ENCODE measurements around the gene KBTBD2.

Gene KBTBD2

GRCh38 chr7:32891043-32891799 is at the start of gene KBTBD2:
Gene KBTBD2, minus strand, starts transcription at chr7:32891760. Its CDS starts 12,156 bp downstream, at chr7:32879604.
- Histone ChIP-seq H3K36me3 (replicated peaks) (no peaks in the 10 kb centered on the region), H3K27me3 (replicated peaks) (no peaks in the 10 kb centered on the region), H3K27ac (peak within 1 kb of the TSS; percentile 80), H3K4me3 (ENCODE audit: low read depth, low read length) (peak within 1 kb of the TSS; percentile 64)
- in situ Hi-C loops (cut with HindIII; ENCODE audit: low pct_ligation_motif_present, low sequenced_read_pairs) = no loop called here
- DNase-seq = peak; percentile 72
- TF ChIP-seq CTCF (IDR thresholded peaks at IDR 0.05; ENCODE audit: low read depth, low read length, missing control alignments) = no peak

- in situ Hi-C loops (cut with HindIII; ENCODE audit: low pct_ligation_motif_present, low sequenced_read_pairs) = no loop called here
- peak overlapping the region; percentile 80 for H3K4me3 ChIP-seq (ENCODE audit: low read depth, low read length)
- H3K27ac ChIP-seq = no peak overlapping the region
- no peak for DNase-seq
- TF ChIP-seq CTCF (IDR thresholded peaks at IDR 0.05; ENCODE audit: low read depth, low read length, missing control alignments) = no peak
- H3K36me3 ChIP-seq (replicated peaks) = no peaks in the 10 kb centered on the region
- H3K27me3 ChIP-seq (replicated peaks) = no peaks in the 10 kb centered on the region
These were observed 49.6 kb upstream of the KBTBD2 start for GRCh38 chr7:32941181-32941580.

- no peaks in the 10 kb centered on the region for H3K27me3 ChIP-seq (replicated peaks)
- in situ Hi-C loops (cut with HindIII; ENCODE audit: low pct_ligation_motif_present, low sequenced_read_pairs) = no loop called here
- DNase-seq = no peak
- TF ChIP-seq CTCF (IDR thresholded peaks at IDR 0.05; ENCODE audit: low read depth, low read length, missing control alignments) = no peak
- H3K27ac ChIP-seq = no peak overlapping the region
- H3K4me3 ChIP-seq (ENCODE audit: low read depth, low read length) = no peak overlapping the region
- no peaks in the 10 kb centered on the region for H3K36me3 ChIP-seq (replicated peaks)
These were observed 46.0 kb upstream of the KBTBD2 start for GRCh38 chr7:32937344-32938174.

GRCh38 chr7:32936689-32937088 is 45.1 kb upstream of the KBTBD2 start:
- Histone ChIP-seq H3K36me3 (replicated peaks) (peaks cover under 1% of the 10 kb centered on the region), H3K27me3 (replicated peaks) (no peaks in the 10 kb centered on the region), H3K27ac (no peak overlapping the region), H3K4me3 (ENCODE audit: low read depth, low read length) (no peak overlapping the region)
- in situ Hi-C loops (cut with HindIII; ENCODE audit: low pct_ligation_motif_present, low sequenced_read_pairs) = no loop called here
- no peak for DNase-seq
- TF ChIP-seq CTCF (IDR thresholded peaks at IDR 0.05; ENCODE audit: low read depth, low read length, missing control alignments) = no peak

- in situ Hi-C loops (cut with HindIII; ENCODE audit: low pct_ligation_motif_present, low sequenced_read_pairs) = no loop called here
- TF ChIP-seq CTCF (IDR thresholded peaks at IDR 0.05; ENCODE audit: low read depth, low read length, missing control alignments) = no peak
- peaks cover 3% of the 10 kb centered on the region for H3K36me3 ChIP-seq (replicated peaks)
These were observed 44.0 kb upstream of the KBTBD2 start for GRCh38 chr7:32935558-32935957.

More at GRCh38 chr7:32935558-32935957, 44.0 kb upstream of the KBTBD2 start:
- no peak overlapping the region for H3K27ac ChIP-seq
- no peaks in the 10 kb centered on the region for H3K27me3 ChIP-seq (replicated peaks)
- DNase-seq = no peak
- no peak overlapping the region for H3K4me3 ChIP-seq (ENCODE audit: low read depth, low read length)

Measured in brain microvascular endothelial cell (primary cell).